Kasumi-1 (cell line): ENCODE measurements around the gene NSF.

Source experiments
- DNase-seq, 2 experiments: peaks; one replicate each; lab custom pipeline; 2025; lab: John Stamatoyannopoulos, UW

The NSF gene

GRCh38 chr17:46717999-46718398, 127.5 kb downstream of the NSF start:
- no peak for DNase-seq

GRCh38 chr17:46719891-46720290, 129.4 kb downstream of the NSF start:
- DNase-seq = no peak

- no peak for DNase-seq
Measured at GRCh38 chr17:46720408-46720807, 129.9 kb downstream of the NSF start.

- no peak for DNase-seq
Measured at GRCh38 chr17:46722662-46723285, 132.3 kb downstream of the NSF start.

GRCh38 chr17:46726206-46726605, 135.7 kb downstream of the NSF start:
- no peak for DNase-seq

- DNase-seq = no peak
Measured at GRCh38 chr17:46727572-46728348, 137.3 kb downstream of the NSF start.

- DNase-seq = no peak
Measured at GRCh38 chr17:46730026-46730425, 139.6 kb downstream of the NSF start.

GRCh38 chr17:46730679-46731078, 140.2 kb downstream of the NSF start:
- no peak for DNase-seq

GRCh38 chr17:46732160-46732559, 141.7 kb downstream of the NSF start:
- no peak for DNase-seq

- no peak for DNase-seq
Measured at GRCh38 chr17:46732754-46733398, 142.4 kb downstream of the NSF start.

GRCh38 chr17:46733837-46734475, 143.5 kb downstream of the NSF start:
- no peak for DNase-seq

GRCh38 chr17:46736100-46736499, 145.6 kb downstream of the NSF start:
- peak; percentile 44 to 58 for DNase-seq

- no peak for DNase-seq
Measured at GRCh38 chr17:46737326-46737725, 146.9 kb downstream of the NSF start.

GRCh38 chr17:46738544-46738943, 148.1 kb downstream of the NSF start:
- DNase-seq = no peak

- no peak for DNase-seq
Measured at GRCh38 chr17:46739982-46740381, 149.5 kb downstream of the NSF start.

- DNase-seq = no peak
Measured at GRCh38 chr17:46741122-46741730, 150.8 kb downstream of the NSF start.

GRCh38 chr17:46742565-46743270, 152.2 kb downstream of the NSF start:
- DNase-seq = peak; percentile 31 to 38

- no peak for DNase-seq
Measured at GRCh38 chr17:46744441-46744840, 154.0 kb downstream of the NSF start.

GRCh38 chr17:46745376-46745775, 154.9 kb downstream of the NSF start:
- peak; percentile 1 to 13 for DNase-seq

- DNase-seq = no peak
Measured at GRCh38 chr17:46751425-46751824, 161.0 kb downstream of the NSF start.

- no peak for DNase-seq
Measured at GRCh38 chr17:46753776-46754175, 163.3 kb downstream of the NSF start.
